HG02870 (cell line): ENCODE results near the gene TLX1.

Experiments used
- ATAC-seq: cut with Tn5 transposase; IDR thresholded peaks from one replicate; pipeline ENCODE4 v1.9.1; 2021; ENCODE audit warnings: mild to moderate bottlenecking, moderate library complexity; ENCODE audit not compliant: unreplicated experiment

Gene TLX1

GRCh38 chr10:101133489-101134298, 2.6 kb downstream of the TLX1 start:
- no peak for ATAC-seq

- ATAC-seq: no peak
Measured at GRCh38 chr10:101134299-101135127, 3.4 kb downstream of the TLX1 start.

DNA sequence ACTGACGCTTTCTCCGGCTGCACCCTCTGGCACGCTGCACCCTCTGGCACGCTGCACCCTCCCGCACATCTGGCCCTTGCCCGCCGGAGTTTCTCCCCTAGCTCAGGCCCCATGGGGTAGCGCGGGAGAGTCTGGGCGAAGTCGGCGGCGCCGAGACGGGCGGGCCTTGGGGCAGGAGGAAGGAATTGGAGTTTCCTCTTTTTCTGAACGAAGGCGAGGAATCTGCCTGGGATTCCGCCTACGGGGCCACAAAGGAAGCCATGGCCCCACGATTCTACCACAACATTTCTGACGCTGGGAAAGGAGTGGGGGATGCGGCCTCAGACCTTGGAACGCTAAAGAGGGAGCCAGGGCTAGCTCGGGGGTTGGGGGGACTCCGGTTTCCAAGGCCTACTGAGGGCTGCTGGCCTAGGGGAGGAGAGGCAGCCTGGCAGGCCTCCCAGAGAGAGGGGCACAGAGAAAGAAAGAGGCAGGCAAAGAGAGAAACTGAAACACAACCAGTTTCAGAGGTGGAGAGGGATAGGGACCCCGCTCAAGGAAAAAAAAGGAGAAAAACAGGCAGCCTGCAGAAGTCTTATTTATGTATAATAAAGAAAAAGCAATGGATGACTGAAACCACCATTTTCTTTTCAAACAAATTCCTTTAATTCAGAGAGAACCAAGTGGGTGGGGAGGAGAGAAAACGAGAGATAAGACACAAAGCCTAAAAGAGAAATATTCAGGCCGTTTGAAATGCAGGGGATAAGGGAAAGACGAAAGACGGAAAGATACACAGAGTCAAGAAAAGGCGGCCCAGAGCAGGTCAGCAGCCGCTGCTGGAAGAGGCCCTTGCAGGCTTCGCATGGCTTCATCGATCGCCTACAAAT, 4.3 kb downstream of the TLX1 start:
- no peak for ATAC-seq

GRCh38 chr10:101136007-101136707, 5.1 kb downstream of the TLX1 start:
- no peak for ATAC-seq

DNA sequence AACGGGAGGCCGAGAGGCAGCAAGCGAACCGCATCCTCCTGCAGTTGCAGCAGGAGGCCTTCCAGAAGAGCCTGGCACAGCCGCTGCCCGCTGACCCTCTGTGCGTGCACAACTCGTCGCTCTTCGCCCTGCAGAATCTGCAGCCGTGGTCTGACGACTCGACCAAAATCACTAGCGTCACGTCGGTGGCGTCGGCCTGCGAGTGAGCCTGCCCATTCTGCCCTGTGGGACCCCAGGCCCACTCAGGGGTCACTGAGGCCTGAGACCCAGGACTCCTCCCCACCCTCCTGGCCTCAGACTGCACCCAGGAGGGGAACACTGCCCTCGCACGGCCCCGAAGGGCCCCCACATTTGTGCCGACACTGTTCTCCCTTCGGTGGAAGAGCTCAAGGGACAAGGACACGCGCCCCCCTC, 5.6 kb downstream of the TLX1 start:
- no peak for ATAC-seq

GRCh38 chr10:101137271-101137670, 6.2 kb downstream of the TLX1 start:
- ATAC-seq: no peak

DNA sequence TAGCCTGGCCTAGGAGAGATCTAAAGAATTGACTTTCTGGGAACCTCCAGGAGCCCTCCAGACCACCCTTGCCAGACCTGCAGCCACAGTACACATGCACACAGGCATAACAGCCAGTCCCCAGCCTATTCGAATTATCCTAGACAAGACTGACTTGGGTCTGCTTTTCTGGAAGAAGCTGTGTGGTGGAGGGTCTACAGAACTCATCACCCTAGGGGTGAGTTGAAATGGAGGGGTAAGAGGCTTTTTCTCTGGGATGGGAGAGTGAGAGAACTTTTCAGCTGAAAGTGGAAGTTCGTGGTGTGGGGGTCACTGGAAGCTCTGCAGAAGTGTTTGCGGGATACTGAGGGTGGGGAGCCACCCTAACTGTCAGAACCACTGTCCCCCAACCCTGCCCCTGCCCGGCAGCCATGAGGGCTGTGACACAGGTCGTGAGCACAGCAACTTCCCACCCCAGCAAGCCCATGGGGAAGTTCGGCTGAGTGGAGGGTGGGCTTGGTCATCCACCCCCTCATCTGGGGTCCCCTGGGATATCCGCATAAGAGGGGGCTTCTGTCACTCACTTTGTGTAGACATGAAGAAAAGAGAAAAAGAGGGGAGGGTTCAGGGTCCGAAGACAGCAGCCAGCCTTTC, 7.8 kb downstream of the TLX1 start:
- no peak for ATAC-seq

DNA sequence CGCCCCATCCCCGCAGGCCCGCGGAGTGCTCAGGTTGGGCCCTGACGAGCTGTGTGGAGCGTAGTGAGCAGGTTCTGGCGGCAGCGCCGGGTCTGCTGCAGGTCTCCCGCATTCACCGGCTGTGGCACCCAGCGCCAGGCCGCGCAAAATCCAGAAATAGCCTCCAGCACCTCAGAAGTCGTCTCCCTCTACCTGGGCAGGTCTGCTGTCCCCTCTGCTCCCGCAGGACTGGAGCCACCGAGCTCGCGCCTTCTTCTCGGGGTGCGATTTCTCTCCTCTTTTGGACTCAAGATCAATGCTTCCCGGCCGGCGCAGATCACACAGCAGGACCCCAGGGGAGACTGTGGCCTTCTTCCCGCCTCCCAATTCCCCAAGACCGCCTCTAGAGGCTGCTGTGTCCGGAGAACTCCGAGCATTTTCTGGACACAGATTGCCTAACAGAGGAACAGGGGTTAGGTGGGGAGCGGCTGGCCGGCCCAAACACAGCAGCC, 8.4 kb downstream of the TLX1 start:
- ATAC-seq: no peak

- ATAC-seq: no peak
Measured at GRCh38 chr10:101140084-101140949, 9.2 kb downstream of the TLX1 start.

DNA sequence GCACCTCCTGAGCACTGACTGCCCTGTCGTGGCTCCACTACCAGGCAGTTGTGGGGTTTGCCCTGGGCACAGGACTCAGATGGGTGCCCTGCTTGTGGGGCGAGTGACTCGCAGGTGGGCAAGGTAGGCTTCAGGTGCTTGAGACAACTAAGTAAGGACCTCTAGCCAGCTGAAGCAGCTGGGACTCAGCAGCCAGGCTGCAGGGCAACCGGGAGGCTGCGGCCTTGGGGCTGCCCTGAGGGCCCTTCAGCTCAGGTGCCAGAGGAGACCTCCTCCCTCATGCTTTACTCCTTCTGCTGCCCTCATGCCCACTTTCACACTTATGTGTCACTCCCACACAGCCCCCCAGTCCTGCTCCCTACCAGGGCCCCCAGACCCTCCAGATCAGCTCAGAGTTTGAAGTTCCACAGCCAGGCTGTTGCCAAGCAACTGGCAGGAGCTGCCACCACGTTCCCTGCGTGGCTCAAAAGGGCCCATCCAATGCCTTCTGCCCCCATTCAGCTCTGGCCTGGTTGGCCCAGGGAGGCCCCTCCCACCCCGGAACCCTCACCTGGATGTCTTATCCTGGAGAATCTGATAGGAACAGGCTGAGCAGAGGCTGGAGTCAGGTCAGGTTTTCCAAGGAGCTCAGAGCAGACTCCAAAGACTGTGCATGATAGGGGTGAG, 10.0 kb downstream of the TLX1 start:
- ATAC-seq: no peak

GRCh38 chr10:101141616-101142532, 10.8 kb downstream of the TLX1 start:
- no peak for ATAC-seq

DNA sequence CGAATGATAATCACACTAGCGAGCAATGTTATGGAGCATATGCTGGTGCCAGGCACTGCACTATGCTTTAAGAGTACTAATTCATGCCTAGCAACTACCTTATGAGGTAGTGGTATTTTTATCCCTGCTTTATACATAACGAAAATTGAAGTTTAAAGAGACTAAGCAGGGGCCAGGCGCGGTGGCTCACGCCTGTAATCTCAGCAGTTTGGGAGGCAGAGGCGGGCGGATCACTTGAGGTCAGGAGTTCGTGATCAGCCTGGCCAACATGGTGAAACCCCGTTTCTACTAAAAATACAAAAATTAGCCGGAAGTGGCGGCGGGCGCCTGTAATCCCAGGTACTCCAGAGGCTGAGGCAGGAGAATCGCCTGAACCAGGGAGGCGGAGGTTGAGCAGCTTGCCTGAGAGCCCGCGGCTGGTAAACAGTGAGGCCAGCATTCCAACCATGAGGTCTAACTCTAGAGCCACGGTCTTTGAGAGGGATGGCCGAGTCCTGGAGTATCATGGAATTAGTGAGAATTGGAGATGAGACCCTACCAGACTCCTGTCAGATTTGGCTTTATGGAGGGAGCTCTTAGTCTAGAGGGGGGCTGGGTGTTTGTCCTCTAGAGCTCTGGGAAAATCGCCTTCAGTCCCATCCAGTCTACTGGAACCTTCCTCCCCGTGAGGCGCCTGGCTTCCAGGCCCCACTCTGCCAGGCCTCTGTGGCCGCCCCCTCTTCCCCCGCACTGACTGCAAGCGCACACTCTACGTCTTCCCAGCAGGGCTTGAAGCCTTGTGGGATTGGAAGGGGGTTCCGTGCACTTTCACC, 11.6 kb downstream of the TLX1 start:
- no peak for ATAC-seq

DNA sequence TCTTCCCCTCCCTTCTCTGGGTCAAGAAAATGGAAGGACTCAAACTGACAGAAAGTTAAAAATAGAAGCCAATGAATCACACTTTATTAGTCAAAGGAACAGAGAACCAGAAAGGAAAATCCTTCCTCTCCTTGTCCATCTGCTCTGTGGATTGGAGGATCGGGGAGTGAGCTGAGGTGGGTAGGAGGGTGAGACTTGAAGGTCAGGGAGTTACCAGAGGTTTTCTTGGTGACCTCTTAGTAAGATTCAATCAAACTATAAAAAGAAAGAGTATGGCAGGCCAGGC, 12.2 kb downstream of the TLX1 start:
- no peak for ATAC-seq

DNA sequence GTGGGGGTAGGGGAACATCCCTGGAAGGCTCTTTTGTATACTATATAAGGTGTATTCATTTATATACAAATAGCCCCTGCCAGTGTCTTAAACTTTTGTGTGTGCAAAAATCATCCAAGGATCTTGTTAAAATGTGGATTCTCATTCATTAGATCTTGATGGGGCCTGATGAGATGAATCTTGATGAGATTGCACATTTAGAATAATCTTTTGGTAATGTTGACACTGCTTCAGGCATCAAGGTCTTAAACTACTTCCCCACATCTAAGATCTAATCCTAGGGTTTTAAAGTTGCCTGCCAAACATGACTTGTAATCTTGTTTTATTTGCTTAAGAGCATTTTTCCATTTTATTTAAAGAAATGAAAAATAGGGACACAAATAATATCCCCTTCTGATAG, 13.0 kb downstream of the TLX1 start:
- ATAC-seq: no peak

DNA sequence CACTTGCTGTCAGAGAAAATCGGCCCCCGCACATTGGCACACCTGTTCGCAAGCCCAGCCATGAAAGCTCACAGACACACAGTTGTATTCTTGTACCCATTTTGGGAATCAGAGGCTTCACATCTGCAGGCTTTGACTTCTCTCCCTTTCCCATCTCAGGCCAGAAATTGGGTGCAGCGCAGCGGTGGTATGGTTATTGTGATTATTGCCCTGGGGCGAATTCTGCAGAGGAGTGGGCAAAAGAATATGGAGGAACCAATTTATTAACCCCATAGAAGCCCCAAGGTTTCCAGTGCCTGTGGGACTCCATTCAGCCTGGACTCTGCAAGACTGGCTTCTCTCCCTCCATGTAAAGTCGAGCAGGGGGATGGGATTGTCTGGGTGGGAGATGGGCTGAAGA, 14.0 kb downstream of the TLX1 start:
- ATAC-seq: no peak

- no peak for ATAC-seq
Measured at GRCh38 chr10:101145750-101146391, 14.8 kb downstream of the TLX1 start.
